T-helper 1 cell treated with Interleukin-12 subunit alpha and Interleukin-12 subunit beta and Interleukin-4 antibody, amounts not matched to agents 30 ng/mL and 1 ng/mL, for 36 hours (primary cell): ENCODE data around the gene RRP1. TPM values are rescaled to one million over a fixed set of nuclear protein-coding genes. Genes with fewer than 3 reads are reported as not detected.
"Not testable (repeated sequence)": the region's sequence is repeated elsewhere in the genome, so short reads cannot be mapped to it uniquely, and the experiment has no call there.

Experiments used
- intact Hi-C: fragments of 100-400 bp; cut with micrococcal nuclease; formaldehyde crosslinking; loops from one replicate; pipeline ENCODE4 v1.15.1; 2024
- total RNA-seq: library from RNA; stranded (reverse); gene quantifications from 2 replicates; pipeline ENCODE4 v1.2.3, GENCODE V29; 2022

Gene RRP1
- total RNA-seq, 1 donor from 2014 or later: 28.4 TPM

GRCh38 chr21:43832158-43832550, 42.8 kb downstream of the RRP1 start:
- intact Hi-C loops: no loop called here

- intact Hi-C loops: no loop called here
Observed at GRCh38 chr21:43832648-43833047, 43.3 kb downstream of the RRP1 start.

GRCh38 chr21:43834146-43834905, 44.9 kb downstream of the RRP1 start:
- intact Hi-C loops: no loop called here

- intact Hi-C loops: no loop called here
Observed at GRCh38 chr21:43835050-43835449, 45.7 kb downstream of the RRP1 start.

- intact Hi-C loops: no loop called here
Observed at GRCh38 chr21:43835861-43836260, 46.5 kb downstream of the RRP1 start.

GRCh38 chr21:43836616-43837015, 47.2 kb downstream of the RRP1 start:
- intact Hi-C loops: no loop called here

- intact Hi-C loops: no loop called here
Observed at GRCh38 chr21:43840259-43840658, 50.9 kb downstream of the RRP1 start.

- intact Hi-C loops: loop anchor here (1.0 to 2.0 kb wide), 2 partner anchors 13 to 22 kb away; partner anchors contain the start of gene AGPAT3
Observed at GRCh38 chr21:43842742-43843141, 53.4 kb downstream of the RRP1 start.

GRCh38 chr21:43844906-43845305, 55.5 kb downstream of the RRP1 start:
- intact Hi-C loops: not testable (repeated sequence)

GRCh38 chr21:43845386-43845785, 56.0 kb downstream of the RRP1 start:
- intact Hi-C loops: no loop called here

GRCh38 chr21:43846430-43846829, 57.1 kb downstream of the RRP1 start:
- intact Hi-C loops: no loop called here

GRCh38 chr21:43847301-43847700, 57.9 kb downstream of the RRP1 start:
- intact Hi-C loops: no loop called here

GRCh38 chr21:43848771-43849170, 59.4 kb downstream of the RRP1 start:
- intact Hi-C loops: no loop called here

GRCh38 chr21:43849532-43850299, 60.3 kb downstream of the RRP1 start:
- intact Hi-C loops: no loop called here

GRCh38 chr21:43850728-43851295, 61.4 kb downstream of the RRP1 start:
- intact Hi-C loops: no loop called here

GRCh38 chr21:43851593-43851992, 62.2 kb downstream of the RRP1 start:
- intact Hi-C loops: no loop called here

GRCh38 chr21:43853851-43854772, 64.7 kb downstream of the RRP1 start:
- intact Hi-C loops: no loop called here
